ENCODE data around the gene PNKP.

DNA sequence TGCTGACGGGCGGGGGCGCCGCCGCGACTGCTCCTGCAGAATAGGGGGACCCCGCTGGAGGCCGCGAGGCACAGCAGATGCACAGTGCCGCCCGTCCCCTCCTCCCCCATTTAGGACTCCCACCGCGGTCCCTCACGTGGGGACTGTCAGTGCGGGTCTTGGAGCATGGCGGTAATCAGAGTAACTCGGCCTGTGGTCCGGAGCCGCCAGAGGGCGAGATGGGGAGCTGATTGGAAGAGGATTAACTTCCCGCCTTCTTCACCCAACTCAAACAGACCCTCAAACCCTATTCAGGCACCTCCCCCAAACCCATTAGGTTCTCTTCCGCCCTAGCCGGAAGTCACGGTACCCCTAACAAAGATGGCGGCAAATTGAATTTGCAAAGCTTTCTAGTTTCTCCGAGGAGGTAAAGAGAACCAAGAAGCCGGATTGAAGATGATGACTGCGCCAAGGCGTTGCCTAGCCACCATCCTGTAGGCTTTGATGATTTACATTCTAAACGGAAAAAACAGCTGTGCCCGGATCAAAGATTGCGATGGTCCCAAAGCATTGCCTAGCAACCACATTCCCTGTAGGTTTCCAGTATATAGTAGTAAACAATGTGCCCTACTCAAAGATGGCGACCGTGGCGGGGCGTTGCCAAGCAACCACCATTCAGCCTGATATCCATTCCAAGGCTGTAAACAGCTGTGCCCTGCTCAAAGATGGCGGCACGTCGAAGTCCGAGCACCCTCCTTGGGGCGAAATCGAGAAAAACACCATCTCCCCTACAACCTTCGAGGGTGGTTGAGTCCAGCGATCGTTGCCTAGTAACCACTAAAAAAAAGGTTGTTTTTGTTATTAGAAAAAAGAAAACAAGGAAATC is 54.1 kb downstream of the PNKP start, which contains the start of gene FUZ:
- TF ChIP-seq, protein P1, sequence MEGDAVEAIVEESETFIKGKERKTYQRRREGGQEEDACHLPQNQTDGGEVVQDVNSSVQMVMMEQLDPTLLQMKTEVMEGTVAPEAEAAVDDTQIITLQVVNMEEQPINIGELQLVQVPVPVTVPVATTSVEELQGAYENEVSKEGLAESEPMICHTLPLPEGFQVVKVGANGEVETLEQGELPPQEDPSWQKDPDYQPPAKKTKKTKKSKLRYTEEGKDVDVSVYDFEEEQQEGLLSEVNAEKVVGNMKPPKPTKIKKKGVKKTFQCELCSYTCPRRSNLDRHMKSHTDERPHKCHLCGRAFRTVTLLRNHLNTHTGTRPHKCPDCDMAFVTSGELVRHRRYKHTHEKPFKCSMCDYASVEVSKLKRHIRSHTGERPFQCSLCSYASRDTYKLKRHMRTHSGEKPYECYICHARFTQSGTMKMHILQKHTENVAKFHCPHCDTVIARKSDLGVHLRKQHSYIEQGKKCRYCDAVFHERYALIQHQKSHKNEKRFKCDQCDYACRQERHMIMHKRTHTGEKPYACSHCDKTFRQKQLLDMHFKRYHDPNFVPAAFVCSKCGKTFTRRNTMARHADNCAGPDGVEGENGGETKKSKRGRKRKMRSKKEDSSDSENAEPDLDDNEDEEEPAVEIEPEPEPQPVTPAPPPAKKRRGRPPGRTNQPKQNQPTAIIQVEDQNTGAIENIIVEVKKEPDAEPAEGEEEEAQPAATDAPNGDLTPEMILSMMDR (IDR thresholded peaks at IDR 0.05), result peak in 3 of 6 experiments; percentile 27 to 34 (median 27)
- no peak for TF ChIP-seq POLR2A (IDR thresholded peaks at IDR 0.05)

Measured in esophagus squamous epithelium (tissue), 4 donors.